GM21528 (cell line): ENCODE results near the gene NAA40.

ENCODE experiments used
- ATAC-seq: cut with Tn5 transposase; IDR thresholded peaks from one replicate; pipeline ENCODE4 v1.9.1; 2021; ENCODE audit warnings: mild to moderate bottlenecking, moderate library complexity; ENCODE audit not compliant: unreplicated experiment, low FRiP score

The NAA40 gene

DNA sequence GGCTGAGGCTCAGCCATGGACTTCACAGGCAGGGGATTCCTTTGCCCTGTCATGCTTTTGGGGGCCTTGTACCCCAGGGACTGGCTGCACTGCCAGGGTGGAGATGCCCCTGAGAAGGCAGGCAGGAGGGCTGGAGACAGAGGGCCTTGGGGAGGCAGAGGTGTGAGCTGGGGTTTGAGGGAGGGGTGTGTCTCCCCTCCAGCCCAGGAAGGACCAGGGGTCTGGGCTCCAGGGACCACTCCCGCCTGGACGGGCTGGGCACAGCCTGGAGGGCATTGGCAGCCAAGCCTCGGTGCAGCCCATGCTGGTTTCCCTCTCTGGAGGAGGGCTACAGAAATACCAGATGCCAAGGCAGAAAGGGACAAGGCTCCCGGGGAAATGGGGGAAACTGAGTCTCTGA is 66.9 kb downstream of the NAA40 start:
- no peak for ATAC-seq

DNA sequence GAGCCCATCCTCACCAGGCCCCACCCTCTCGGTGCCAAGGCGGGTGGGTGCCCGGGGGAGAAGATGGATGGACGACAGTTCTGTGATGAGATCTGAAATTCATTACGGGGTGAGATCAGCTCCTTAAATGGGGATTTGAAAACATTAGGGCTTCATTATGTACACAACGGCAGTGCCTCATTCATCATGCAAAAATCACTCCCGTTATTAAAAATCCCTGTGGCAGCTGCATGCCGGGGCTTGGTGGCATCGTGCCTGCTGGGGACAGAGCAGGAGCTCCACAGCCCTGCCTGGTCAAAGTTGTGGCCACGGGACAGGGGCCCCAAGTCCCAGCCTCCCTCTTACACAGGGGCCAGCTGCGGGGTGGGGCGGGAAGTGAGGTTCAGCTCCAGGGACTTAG is 67.6 kb downstream of the NAA40 start:
- ATAC-seq: no peak
